Measurements from ENCODE around the gene KIAA0825. TPM values are rescaled to one million over a fixed set of nuclear protein-coding genes. Genes with fewer than 3 reads are reported as not detected.

Gene KIAA0825
- total RNA-seq, 1 experiment from 2014 or later: 0.07 TPM

- Histone ChIP-seq H3K9me2 (replicated peaks; ENCODE audit: low read length) (no peaks in the 10 kb centered on the region), H3K4me1 (ENCODE audit: insufficient read depth, low read length) (no peaks in the 10 kb centered on the region), H2AFZ (ENCODE audit: low read length) (no peak overlapping the region), H3K27ac (ENCODE audit: low read length) (no peak overlapping the region), H3K9ac (ENCODE audit: low read length) (no peak overlapping the region), H3K79me2 (ENCODE audit: low read length) (no peaks in the 10 kb centered on the region), H4K20me1 (ENCODE audit: low read length) (no peaks in the 10 kb centered on the region), H3K27me3 (ENCODE audit: low read length) (no peaks in the 10 kb centered on the region), H3K9me3 (ENCODE audit: low read length) (no peaks in the 10 kb centered on the region), H3K36me3 (ENCODE audit: low read depth, low read length) (no peaks in the 10 kb centered on the region), H3K4me3 (ENCODE audit: low read length) (no peak overlapping the region), H3K4me2 (ENCODE audit: low read length) (no peak overlapping the region), H3F3A (ENCODE audit: low read length, unreplicated experiment) (no peaks in the 10 kb centered on the region)
- POLR2A ChIA-PET (ENCODE audit: unreplicated experiment): no interaction called here
- TF ChIP-seq EZH2 (IDR thresholded peaks at IDR 0.05; ENCODE audit: low read length, unreplicated experiment) (no peak), EZH2phosphoT487 (IDR thresholded peaks at IDR 0.05; ENCODE audit: borderline replicate concordance, low read length) (no peak), CTCF (conservative IDR thresholded peaks at IDR 0.05; ENCODE audit: low read depth, low read length) (no peak)
- CTCF ChIA-PET: interaction anchor here (0.6 kb wide), 1 partner anchor 54 kb away, joined by 4 read pairs; no protein-coding TSS in a partner anchor
- intact Hi-C loops (cut with micrococcal nuclease): loop anchor here (5.0 to 10.0 kb wide), 3 partner anchors 274 to 486 kb away; no protein-coding TSS in a partner anchor
- ATAC-seq (no peak), DNase-seq (no peak)
- BruUV-seq (replicated peaks): no TSS peak
Observed at GRCh38 chr5:94250985-94251384, 367.4 kb downstream of the KIAA0825 start.

DNA sequence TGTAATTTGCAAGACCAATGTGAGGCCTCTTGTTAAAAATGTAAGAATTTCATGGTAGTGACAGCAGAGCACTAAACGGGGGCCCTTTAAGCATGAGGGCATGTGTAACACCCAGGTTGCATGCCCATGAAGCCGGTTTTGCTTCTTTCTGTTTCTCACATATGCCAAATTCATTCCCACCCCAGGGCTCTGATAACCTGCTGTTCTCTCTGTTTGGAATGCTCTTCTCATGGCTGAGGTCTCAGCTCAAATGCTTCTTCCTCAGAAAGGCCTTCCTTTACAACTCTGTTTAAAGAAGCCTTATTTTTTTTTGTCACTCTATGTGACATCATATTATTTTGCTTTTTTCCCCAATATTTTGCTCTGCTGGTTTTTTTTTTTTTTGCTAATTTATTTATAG is 369.0 kb downstream of the KIAA0825 start:
- H3K9me3 ChIP-seq (ENCODE audit: low read length): no peaks in the 10 kb centered on the region
- H3K27ac ChIP-seq (ENCODE audit: low read length): no peak overlapping the region
- H3K79me2 ChIP-seq (ENCODE audit: low read length): no peaks in the 10 kb centered on the region
- no peak overlapping the region for H3K4me3 ChIP-seq (ENCODE audit: low read length)
- H3K36me3 ChIP-seq (ENCODE audit: low read depth, low read length): no peaks in the 10 kb centered on the region
- ATAC-seq: no peak
- BruUV-seq (replicated peaks): no TSS peak
- no peaks in the 10 kb centered on the region for H3K4me1 ChIP-seq (ENCODE audit: insufficient read depth, low read length)
- no peaks in the 10 kb centered on the region for H3K9me2 ChIP-seq (replicated peaks; ENCODE audit: low read length)
- ChIA-PET POLR2A (ENCODE audit: unreplicated experiment) (no interaction called here), CTCF (no interaction called here)
- DNase-seq: no peak
- intact Hi-C loops (cut with micrococcal nuclease): loop anchor here (10.0 kb wide), 1 partner anchor 95 kb away; no protein-coding TSS in a partner anchor
- H3K9ac ChIP-seq (ENCODE audit: low read length): no peak overlapping the region
- H3K27me3 ChIP-seq (ENCODE audit: low read length): no peaks in the 10 kb centered on the region
- no peak overlapping the region for H2AFZ ChIP-seq (ENCODE audit: low read length)
- no peak overlapping the region for H3K4me2 ChIP-seq (ENCODE audit: low read length)
- no peaks in the 10 kb centered on the region for H4K20me1 ChIP-seq (ENCODE audit: low read length)
- TF ChIP-seq CTCF (conservative IDR thresholded peaks at IDR 0.05; ENCODE audit: low read depth, low read length): no peak
- no peak for TF ChIP-seq EZH2phosphoT487 (IDR thresholded peaks at IDR 0.05; ENCODE audit: borderline replicate concordance, low read length)
- TF ChIP-seq EZH2 (IDR thresholded peaks at IDR 0.05; ENCODE audit: low read length, unreplicated experiment): no peak
- H3F3A ChIP-seq (ENCODE audit: low read length, unreplicated experiment): no peaks in the 10 kb centered on the region

DNA sequence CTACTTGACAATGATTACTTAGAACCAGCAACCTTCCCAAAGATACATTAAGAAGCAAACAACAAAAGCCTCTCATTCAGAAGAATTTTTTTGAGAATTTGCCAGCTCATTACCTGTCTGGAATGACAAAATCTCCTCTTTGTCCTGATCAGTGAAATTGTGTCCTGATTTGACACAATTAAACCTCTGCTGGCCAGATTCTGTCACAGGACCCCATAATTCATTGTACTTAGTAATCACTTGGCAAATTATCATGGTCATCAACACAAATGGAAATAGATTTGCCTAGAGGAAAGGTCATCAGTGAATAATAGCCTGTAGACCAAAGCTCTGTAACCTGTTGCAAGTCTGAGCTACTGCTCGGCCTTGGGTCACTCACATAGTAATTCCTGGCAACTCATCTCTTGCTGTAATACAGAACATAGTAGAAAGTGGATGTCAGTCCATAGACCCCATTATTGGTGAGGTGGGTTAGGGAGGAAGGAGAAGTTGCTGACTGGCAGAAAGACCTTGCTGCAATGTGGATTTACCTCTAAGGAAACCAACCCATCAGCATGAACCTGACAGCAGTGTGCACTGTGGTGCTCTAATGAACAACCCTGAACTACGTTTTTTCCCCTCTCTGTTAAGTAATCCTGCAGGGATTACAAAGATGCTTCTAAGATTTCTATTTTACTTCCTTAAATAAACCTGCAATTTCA is 370.1 kb downstream of the KIAA0825 start:
- Histone ChIP-seq H3K9ac (ENCODE audit: low read length) (no peak overlapping the region), H3F3A (ENCODE audit: low read length, unreplicated experiment) (no peaks in the 10 kb centered on the region), H3K27ac (ENCODE audit: low read length) (no peak overlapping the region), H3K27me3 (ENCODE audit: low read length) (no peaks in the 10 kb centered on the region), H3K4me3 (ENCODE audit: low read length) (no peak overlapping the region), H3K4me2 (ENCODE audit: low read length) (no peak overlapping the region), H3K4me1 (ENCODE audit: insufficient read depth, low read length) (no peaks in the 10 kb centered on the region), H3K79me2 (ENCODE audit: low read length) (no peaks in the 10 kb centered on the region), H4K20me1 (ENCODE audit: low read length) (no peaks in the 10 kb centered on the region), H3K9me2 (replicated peaks; ENCODE audit: low read length) (no peaks in the 10 kb centered on the region), H3K36me3 (ENCODE audit: low read depth, low read length) (no peaks in the 10 kb centered on the region), H2AFZ (ENCODE audit: low read length) (no peak overlapping the region), H3K9me3 (ENCODE audit: low read length) (no peaks in the 10 kb centered on the region)
- intact Hi-C loops (cut with micrococcal nuclease): loop anchor here (10.0 kb wide), 1 partner anchor 94 kb away; no protein-coding TSS in a partner anchor
- TF ChIP-seq EZH2phosphoT487 (IDR thresholded peaks at IDR 0.05; ENCODE audit: borderline replicate concordance, low read length) (no peak), EZH2 (IDR thresholded peaks at IDR 0.05; ENCODE audit: low read length, unreplicated experiment) (no peak), CTCF (conservative IDR thresholded peaks at IDR 0.05; ENCODE audit: low read depth, low read length) (no peak)
- DNase-seq: no peak
- POLR2A ChIA-PET (ENCODE audit: unreplicated experiment): no interaction called here
- ATAC-seq: no peak
- BruUV-seq (replicated peaks): no TSS peak
- CTCF ChIA-PET: no interaction called here

Measured in PC-3 (cell line).